ENCODE measurements around the gene VGLL1.

The VGLL1 gene

GRCh38 chrX:136589966-136590365 lies 58.0 kb downstream of the VGLL1 start:
- H3K36me3 ChIP-seq (ENCODE audit: control insufficient read depth, insufficient read depth, low read length, severe bottlenecking) = no peaks in the 10 kb centered on the region
- H3K9me3 ChIP-seq (ENCODE audit: control insufficient read depth, low read length) = peaks cover 14% of the 10 kb centered on the region
- no peak overlapping the region for H3K4me3 ChIP-seq (ENCODE audit: low read length)
- H3K27me3 ChIP-seq (replicated peaks; ENCODE audit: control insufficient read depth, insufficient read depth, low read length) = peaks cover 9% of the 10 kb centered on the region
- H3K9ac ChIP-seq (ENCODE audit: low read length) = no peak overlapping the region
- peaks cover 17% of the 10 kb centered on the region for H3K4me1 ChIP-seq (ENCODE audit: control insufficient read depth, insufficient read depth, low read length)
- DNase-seq (ENCODE audit: low read depth) = no peak

- Histone ChIP-seq H3K36me3 (ENCODE audit: control insufficient read depth, insufficient read depth, low read length, severe bottlenecking) (no peaks in the 10 kb centered on the region), H3K27me3 (replicated peaks; ENCODE audit: control insufficient read depth, insufficient read depth, low read length) (peaks cover 10% of the 10 kb centered on the region), H3K9me3 (ENCODE audit: control insufficient read depth, low read length) (peaks cover 14% of the 10 kb centered on the region), H3K9ac (ENCODE audit: low read length) (no peak overlapping the region), H3K4me3 (ENCODE audit: low read length) (no peak overlapping the region), H3K4me1 (ENCODE audit: control insufficient read depth, insufficient read depth, low read length) (no peaks in the 10 kb centered on the region)
- DNase-seq (ENCODE audit: low read depth) = no peak
Observed at GRCh38 chrX:136597356-136597755, 65.3 kb downstream of the VGLL1 start.

- no peak overlapping the region for H3K4me3 ChIP-seq (ENCODE audit: low read length)
- no peak for DNase-seq (ENCODE audit: low read depth)
- no peak overlapping the region for H3K9ac ChIP-seq (ENCODE audit: low read length)
- H3K4me1 ChIP-seq (ENCODE audit: control insufficient read depth, insufficient read depth, low read length) = no peaks in the 10 kb centered on the region
- no peaks in the 10 kb centered on the region for H3K36me3 ChIP-seq (ENCODE audit: control insufficient read depth, insufficient read depth, low read length, severe bottlenecking)
- peaks cover 13% of the 10 kb centered on the region for H3K27me3 ChIP-seq (replicated peaks; ENCODE audit: control insufficient read depth, insufficient read depth, low read length)
- H3K9me3 ChIP-seq (ENCODE audit: control insufficient read depth, low read length) = peaks cover 14% of the 10 kb centered on the region
Observed at GRCh38 chrX:136597954-136598353, 65.9 kb downstream of the VGLL1 start.

- H3K9me3 ChIP-seq (ENCODE audit: control insufficient read depth, low read length) = peaks cover 11% of the 10 kb centered on the region
- H3K4me1 ChIP-seq (ENCODE audit: control insufficient read depth, insufficient read depth, low read length) = no peaks in the 10 kb centered on the region
- no peak overlapping the region for H3K9ac ChIP-seq (ENCODE audit: low read length)
- no peak for DNase-seq (ENCODE audit: low read depth)
- H3K36me3 ChIP-seq (ENCODE audit: control insufficient read depth, insufficient read depth, low read length, severe bottlenecking) = no peaks in the 10 kb centered on the region
- H3K27me3 ChIP-seq (replicated peaks; ENCODE audit: control insufficient read depth, insufficient read depth, low read length) = peaks cover 16% of the 10 kb centered on the region
- H3K4me3 ChIP-seq (ENCODE audit: low read length) = no peak overlapping the region
Observed at GRCh38 chrX:136598631-136599030, 66.6 kb downstream of the VGLL1 start.

GRCh38 chrX:136600059-136600458 lies 68.0 kb downstream of the VGLL1 start:
- no peak overlapping the region for H3K4me3 ChIP-seq (ENCODE audit: low read length)
- DNase-seq (ENCODE audit: low read depth) = no peak
- H3K4me1 ChIP-seq (ENCODE audit: control insufficient read depth, insufficient read depth, low read length) = no peaks in the 10 kb centered on the region
- no peaks in the 10 kb centered on the region for H3K36me3 ChIP-seq (ENCODE audit: control insufficient read depth, insufficient read depth, low read length, severe bottlenecking)
- H3K9ac ChIP-seq (ENCODE audit: low read length) = no peak overlapping the region
- H3K27me3 ChIP-seq (replicated peaks; ENCODE audit: control insufficient read depth, insufficient read depth, low read length) = peaks cover 16% of the 10 kb centered on the region
- no peaks in the 10 kb centered on the region for H3K9me3 ChIP-seq (ENCODE audit: control insufficient read depth, low read length)

Data from adipocyte (in vitro differentiated cells).